GM21390 (cell line): ENCODE results near the gene ATAT1.
A peak's percentile ranks its signal among the peaks of the same experiment; 100 is the strongest.
"Not testable (repeated sequence)": the region's sequence is repeated elsewhere in the genome, so short reads cannot be mapped to it uniquely, and the experiment has no call there.

ENCODE experiments used
- ATAC-seq: cut with Tn5 transposase; IDR thresholded peaks from one replicate; pipeline ENCODE4 v1.9.1; 2021; ENCODE audit not compliant: unreplicated experiment

The ATAT1 gene

DNA sequence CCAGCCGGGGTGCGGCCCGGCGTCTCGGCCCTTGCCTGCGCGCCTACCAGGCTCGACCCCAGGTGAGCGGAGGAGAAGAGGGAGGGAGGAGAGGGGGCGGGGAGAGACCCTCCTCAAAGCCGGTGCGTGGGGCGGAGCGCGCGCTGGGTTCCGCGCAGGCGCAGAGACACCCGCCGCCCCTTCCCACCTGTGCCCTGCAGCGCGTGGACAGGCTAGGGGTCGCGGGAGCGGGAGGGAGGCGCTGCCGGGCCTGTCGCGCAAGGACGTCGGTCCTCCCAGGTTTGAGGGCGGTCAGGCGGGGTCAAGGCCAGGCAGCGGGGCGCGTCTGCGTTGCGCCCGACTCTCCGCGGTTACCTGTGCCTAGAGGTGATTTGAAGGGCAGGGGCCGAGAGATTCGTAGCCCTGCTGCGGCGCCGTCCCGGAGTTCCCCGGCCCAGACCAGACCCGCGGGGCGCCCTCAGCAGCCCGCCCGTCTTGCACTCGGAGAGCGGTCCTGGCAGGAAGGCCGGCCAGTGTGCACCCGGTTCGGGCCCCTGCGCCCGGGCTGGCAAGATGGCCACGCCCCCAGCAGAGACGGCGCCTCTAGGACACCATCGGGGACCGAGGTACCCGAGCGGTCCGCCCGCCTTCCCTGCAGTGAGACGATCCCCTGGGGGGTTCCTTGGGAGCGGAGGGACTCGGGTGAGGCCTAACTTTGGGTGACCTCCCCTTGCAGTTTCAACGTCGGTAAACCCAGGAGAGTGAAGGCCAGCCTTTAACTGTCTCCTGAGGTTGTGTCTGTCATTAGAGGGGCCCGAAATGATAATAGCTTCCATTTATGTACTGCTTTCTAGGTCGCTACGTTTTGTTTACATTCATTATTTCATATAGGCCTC lies 20.8 kb downstream of the ATAT1 start:
- peak; percentile 65 for ATAC-seq

DNA sequence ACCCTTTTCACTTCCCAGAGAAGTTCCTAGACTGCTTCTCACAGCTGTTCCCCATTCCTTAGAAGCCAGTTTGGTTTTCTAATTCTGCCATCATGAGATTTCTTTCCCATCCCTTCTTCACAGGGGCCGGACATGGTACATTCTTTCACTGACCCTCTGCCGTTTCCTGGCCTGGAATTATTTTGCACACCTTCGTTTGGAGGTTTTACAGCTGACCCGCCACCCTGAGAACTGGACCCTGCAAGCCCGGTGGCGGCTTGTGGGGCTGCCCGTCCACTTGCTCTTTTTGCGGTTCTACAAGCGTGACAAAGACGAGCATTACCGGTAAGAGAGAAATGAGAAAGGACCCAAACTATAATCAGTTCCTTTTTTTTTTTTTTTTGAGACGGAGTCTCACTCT lies 24.5 kb downstream of the ATAT1 start:
- no peak for ATAC-seq

DNA sequence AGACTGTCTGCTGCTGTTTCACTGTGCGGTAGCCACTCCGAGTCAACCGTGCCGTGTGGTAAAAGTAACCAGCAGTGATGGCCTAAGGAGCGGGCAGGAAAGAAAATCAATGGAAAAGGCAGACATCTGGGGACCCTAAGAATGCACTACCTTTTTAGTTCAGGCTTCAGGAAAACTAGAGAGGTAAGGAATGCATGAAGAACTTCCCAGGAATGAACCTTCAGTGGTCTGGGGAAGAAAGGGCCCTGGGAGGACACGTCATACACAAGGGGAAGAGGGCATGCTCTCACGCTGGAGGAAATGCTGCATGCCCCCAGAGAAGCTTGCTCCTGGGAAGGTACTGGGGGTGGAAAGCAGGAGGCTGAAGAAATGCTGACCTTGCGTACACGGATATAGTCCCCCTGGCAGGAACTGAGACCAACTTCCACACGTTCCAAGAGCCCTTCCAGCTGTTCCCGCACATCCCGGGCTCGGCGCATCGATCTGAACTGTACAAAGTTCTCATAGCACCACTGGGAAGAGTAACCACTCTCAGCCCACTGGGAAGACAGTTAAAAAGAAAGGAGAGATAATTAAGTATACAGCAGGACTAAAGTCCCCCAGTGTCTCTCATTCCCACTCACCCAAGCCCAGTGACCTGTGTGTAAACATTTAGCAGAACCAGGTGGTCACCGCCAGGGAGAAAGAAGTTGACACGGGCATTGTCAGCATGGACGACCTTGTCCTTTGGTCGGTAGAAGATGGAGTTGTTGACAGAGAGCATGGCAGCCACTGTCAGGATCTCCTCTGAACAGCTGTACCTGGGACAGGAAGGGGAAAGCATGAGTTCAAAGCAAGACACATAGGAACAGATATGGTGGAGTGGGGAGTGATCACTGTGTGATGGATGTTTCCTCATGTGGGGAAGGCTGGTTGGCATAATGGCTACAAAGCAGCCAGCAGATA lies 28.4 kb downstream of the ATAT1 start:
- ATAC-seq = no peak

DNA sequence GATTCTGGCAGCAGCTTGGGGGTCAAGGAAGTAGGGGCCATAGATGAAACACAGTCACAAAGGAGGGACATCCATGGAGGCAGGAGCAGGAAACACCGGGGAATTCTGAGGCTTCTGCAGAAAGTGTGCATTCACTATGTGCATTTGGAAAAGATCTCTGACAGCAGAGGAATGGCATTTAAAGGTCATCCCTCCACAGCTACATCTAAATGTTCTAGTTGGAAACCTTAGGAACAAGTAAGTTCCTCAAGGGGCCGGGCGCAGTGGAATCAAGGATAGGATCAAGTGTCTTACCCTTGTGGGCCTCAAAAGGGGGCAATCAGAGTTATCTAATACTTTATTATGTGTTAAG lies 29.0 kb downstream of the ATAT1 start:
- no peak for ATAC-seq

DNA sequence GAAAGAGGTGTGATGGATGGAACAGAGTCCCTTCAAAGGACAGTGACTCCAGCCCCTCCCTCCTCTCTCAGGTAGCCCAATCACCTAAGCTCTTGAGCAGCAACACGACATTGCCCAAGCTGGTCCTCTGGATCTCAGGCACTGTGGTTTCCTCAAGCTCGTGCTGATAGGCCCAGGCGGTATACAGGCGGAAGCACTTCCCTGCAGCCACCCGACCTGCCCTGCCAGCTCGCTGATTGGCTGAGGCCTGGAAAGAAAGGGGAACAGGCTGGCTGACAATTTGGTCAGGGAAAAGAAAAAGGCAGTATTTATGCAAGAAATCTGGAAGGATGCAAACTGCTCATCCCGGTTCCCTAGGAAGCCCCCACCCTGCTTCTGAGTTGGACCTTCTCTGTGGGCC lies 29.8 kb downstream of the ATAT1 start:
- no peak for ATAC-seq

DNA sequence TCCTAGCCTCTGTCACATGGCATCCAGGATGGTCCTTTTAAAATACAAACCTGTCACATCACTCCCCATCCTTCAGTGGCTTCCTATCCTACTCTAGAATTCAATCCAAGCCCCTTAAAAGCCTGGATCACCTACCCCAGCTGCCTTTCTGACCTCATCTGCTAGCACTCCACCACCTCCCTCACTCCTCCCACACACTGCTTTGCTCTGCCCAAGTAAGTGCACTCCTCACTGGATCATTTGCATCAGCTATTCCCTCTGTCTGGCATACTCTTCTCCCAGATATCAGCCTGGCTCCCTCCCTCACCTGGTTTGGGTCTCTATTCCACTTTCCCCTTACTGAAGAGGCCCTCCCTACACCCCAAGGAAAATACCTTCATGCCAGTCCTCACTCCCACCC lies 30.8 kb downstream of the ATAT1 start:
- ATAC-seq = no peak

DNA sequence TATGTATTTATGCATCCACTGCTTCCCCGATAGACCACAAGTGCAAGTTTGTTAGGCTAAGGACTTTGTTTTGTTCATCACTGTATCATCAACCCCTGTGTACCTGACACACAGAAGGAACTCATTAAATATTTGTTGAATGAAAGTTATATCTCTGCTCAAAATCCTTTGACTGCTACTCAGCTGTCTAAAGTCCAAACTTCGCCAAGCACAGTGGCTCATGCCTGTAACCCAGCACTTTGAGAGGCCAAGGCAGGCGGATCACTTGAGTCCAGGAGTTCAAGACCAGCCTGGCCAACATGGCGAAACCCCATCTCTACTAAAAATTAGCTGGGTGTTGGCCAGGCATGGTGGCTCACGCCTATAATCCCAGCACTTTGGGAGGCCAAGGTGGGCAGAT lies 31.2 kb downstream of the ATAT1 start:
- not testable (repeated sequence) for ATAC-seq

DNA sequence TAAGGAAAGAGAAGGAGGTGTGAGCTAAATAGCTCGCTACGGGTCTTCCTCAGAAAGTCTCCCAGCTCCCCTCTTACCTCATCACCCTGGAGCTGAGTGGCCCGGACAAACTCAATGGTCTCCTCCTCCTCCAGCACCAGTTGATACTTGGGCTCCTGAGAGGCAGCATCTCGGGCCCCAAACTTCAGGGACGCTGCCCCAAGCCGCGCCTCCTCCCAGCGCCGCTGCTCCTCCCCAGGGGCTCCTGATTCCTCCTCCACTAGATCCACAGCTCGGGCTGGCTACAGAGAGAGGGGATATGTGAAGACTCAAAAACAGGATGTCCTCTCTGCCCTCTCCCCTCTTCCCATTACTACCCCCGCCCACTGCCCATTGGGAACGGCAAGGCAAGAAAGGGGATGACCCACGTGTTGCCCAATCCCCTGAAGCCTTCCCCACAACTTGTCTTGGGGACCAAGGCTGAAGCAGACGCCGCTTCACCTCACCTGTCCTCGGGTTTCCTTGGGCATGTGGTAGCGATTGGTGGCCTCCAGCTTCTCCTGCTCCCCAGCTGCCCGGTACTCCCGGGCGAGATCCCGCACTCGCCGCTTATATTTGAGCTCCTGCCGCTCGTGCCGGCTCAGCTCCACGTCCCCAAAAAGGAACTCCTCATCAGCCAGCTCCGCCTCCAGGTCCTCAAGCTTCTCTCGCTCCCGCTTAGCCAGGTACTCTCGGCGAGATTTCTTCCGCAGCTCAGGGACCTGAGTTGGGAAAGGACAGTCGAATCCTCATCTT lies 38.5 kb downstream of the ATAT1 start:
- no peak for ATAC-seq

DNA sequence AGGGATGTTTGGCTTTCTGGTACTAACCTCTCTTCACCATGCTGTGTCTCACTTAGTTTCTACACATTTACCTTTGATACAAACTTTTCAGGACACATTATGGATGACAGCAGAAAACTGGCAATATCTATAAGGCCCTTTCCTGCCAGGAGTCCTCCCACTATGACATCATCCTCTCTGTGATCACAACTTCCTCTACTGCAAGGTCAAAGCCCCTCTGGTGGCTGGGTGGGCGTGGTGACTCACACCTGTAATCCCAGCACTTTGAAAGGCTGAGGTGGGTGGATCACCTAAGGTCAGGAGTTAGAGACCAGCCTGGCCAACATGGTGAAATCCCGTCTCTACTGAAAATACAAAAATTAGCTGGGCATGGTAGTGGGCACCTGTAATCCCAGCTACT lies 39.6 kb downstream of the ATAT1 start:
- ATAC-seq = not testable (repeated sequence)

DNA sequence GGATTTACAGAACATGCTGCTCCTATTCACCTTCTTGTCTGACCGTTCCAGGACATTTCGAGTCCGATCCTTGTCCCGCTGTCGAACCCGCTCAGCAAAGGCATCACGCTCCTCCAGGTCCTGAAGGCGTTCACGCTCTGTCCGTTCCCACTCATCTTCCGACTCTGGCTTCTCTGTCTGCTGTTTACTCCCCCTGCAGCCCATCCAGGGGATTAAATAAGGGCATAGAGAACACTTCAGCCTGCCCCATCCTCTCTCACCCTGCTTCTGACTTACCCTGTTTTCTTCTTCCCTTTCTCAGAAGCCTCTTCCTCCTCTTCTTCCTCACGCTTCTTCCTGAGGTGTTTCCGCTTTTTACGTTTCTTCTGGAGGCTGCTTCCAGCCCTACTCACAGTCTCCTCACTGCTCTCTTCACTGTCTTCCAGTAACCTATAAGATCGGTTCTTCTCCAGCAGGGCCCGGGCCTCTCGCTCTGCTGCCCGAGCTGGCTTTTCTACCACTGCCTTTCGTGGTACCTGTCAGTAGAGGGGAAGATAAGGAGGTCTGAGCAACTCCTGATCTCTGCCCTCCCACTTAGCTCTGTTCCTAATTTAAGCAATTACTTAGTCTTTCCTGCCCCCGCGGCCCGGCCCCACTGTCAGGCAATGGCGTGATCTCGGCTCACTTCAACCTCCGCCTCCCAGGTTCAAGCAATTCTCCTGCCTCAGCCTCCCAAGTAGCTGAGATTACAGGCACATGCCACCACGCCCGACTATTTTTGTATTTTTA lies 44.3 kb downstream of the ATAT1 start:
- no peak for ATAC-seq

DNA sequence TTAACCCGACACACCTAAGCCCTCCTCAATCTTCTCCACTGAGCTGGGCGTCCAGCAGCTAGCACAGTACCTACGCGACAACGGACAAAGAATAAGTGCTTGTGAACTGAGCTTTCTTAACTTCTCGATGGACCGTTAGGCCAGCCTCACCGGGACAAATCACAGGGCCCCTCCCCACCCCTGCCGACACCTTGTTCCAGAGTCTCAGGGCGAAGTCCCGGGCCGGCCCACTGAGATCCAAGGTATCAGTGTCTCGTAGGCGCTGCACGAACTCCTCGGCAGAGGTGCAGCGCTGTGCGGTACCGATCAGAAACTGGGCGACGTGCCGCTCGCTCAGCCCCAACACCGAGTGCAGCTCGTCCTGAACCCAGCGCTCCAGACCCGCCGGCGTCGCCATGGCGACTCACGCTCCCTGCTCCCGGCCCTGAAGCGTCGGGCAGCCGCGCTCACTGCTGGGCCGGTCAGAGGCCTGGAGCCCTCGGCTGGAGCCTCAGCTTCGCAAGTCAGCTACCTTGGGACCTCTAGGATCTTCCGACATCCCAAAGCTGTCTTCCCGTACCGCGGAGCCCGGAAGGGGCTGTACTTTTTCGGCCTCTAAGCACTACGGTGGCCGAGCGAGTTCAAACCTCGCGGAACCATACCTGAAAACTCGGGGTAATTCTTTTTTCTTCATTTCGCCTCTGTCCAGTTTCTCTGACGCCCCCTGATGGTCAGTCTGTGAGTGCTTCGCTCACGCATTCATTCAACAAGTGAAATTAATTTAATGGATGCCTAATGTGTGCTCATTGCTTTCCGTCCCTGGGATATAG lies 46.0 kb downstream of the ATAT1 start, which contains the start of gene DHX16:
TSS of gene DHX16 (minus strand) at position 562 of the 809 bp plus-strand sequence. CDS start at position 397, 165 bp downstream.
- ATAC-seq = peak; percentile 71

DNA sequence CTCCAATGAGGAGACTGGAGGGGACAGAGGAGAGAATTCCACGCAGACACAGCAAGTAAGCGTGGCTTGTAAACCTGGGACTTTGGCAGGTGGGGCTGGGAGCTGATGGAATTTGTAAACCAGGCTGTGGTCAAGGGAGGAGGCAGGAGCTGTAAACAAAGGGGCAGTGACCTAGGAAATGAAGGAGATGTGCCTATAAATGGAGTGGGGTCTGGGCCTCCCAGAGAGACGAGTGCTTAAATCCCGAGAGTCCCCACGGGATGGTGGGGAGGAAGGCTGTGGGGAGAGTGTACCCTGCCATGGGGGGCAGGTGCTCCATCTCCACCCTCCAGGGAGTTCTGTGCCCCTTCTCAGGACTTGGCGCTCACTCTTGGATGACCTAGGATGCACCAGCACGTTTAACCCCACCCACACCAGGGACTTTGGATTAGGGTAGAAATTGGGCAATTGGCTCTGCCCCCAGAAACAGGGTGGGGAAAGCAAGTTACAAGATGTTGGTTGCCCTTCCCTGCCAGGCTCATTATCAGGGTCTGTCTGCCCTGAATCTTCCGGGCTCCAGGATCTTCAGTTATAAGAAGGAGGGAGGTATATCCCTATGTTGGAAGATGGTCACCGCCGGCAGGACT lies 50.1 kb downstream of the ATAT1 start:
- no peak for ATAC-seq

DNA sequence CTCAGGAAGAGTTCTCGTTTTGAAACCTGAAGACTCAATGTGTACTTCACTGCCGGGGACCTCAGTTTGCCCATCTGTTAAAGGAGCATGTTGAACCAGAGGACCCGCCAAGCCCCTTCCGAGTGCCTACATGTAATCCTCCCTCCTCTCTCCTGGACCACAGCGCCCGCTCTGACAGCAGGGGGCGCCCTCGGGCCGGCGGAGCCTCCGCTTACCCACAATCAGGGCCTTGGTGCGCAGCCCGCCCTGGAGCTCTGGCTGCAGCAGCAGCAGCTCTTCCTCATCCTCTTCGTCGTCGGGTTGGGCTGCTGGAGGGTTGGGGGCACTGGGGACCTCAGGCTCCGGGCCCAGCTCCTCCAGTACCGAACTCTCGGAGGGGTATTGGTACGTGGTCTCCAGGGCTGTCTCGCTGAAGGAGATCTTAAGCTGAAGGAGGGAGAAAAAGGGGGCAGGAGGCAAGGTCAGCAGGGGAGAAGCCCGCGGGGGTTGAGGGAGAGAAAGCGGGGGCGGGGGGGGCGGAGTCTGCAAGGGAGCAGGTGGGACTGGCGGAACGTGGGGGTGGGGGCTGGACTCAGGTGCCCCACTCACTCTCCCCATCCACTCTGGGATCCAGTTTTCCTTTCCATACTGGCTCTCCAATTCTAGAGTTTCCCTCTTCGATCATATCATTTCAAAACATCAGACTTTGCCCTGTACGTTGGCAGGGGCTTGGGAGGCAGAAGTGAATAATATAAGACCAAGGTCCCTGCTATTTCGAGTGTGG lies 52.5 kb downstream of the ATAT1 start:
- no peak for ATAC-seq

DNA sequence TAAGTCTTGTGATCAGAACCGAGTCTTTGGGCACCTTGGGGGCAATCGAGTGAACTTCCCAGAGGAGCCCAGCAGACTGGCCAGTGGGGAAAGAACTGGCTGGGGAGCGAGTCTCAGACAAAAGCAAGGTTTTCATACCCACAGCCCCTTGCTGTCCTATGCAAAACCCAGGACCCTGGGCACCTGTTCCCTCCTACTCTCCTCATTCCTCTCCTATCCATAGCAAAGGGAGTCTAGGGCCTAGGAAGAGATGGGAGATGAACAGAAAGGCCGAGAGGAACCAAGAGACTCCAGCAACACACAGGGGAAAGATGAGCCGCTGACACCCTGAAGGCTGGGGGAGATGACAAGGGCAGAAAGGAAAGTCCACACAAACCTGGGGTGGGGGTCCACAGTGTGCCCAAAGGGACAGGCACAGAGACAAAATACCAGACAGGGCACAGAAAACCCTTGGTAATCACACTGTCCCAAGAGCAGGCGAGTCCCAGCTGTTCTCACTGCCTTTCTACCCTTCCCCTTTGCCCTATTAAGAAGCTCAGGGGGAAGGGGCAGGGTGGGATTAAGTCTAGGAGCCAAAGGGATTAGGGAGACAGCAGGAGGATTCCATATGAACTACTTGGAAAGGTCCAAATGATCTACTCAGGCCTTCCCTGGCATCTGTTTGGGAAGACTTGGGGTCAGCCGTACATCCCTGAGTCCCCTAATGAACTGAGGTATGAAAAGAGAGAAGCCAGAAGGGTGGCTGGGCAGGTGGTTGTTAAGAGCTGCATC lies 53.3 kb downstream of the ATAT1 start:
- no peak for ATAC-seq

DNA sequence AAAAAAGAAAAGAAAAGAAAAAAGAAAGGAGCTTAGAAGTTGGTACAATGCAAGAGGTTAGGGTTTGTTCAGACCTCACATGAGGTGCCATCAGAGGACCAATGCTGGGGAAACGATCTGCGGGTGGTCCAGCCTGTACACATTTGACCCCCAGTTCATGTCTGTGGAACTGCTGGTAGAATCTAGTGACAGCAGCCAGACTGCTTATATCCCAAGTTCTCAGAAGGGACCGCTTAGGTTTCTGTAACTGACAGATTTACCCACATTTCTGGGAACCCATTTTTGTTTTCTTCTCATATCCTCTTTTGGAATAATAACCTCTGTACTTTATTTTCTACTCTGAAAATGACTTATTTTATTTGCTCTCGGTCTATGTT lies 55.1 kb downstream of the ATAT1 start:
- ATAC-seq = no peak

DNA sequence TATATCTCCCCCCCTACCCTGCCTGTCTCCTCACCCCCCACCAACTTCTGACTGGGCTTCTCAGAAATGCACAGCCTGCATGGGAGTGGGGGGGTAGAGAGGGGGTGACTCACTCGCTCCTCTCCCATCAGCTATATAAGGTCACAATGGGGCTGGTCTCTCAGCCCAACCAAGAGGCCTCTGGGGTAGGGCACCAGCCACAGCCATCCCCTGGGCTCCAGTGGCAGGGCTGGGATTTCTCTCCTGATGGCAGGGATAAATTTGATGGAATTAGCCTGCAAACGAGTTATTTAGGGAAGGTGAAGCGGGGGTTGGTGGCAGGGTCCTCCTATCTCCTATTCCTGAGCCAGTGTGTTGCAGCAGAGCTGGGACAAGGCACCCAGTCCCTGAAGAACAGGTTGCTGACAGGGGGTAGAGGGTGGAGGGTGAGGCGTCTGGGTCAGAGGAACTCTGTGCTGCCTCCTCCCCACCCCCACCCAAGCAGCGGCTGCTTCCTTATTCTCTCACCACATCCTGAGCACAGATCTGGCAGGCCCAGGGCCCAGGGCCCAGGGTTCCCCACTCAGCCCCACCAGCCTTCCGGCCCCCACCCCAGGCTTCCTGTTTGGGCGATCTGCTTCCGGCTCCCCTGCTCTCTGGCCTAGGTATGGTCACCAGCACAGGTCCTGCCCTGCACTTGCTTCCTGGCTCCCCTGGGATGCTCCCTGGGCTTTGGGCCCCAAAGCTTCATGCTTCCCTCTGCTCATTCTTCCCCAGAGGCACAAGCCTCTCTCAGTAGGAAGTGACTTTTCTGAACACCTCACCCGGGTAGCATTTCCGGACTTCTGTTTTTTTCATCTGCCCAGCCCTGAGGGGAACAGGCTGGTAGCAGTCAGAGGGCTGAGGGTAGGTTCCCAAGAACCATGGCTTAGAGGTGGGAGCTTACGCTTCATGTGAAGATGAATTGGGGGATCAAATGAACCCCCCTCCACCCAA lies 55.8 kb downstream of the ATAT1 start:
- ATAC-seq = peak; percentile 39
